DMS153 (cell line): ENCODE results near the gene KNDC1.
"Not testable (repeated sequence)": the region's sequence is repeated elsewhere in the genome, so short reads cannot be mapped to it uniquely, and the experiment has no call there.

Experiments
- DNase-seq: peaks from one replicate; lab custom pipeline; 2025; lab: John Stamatoyannopoulos, UW

KNDC1 gene

DNA sequence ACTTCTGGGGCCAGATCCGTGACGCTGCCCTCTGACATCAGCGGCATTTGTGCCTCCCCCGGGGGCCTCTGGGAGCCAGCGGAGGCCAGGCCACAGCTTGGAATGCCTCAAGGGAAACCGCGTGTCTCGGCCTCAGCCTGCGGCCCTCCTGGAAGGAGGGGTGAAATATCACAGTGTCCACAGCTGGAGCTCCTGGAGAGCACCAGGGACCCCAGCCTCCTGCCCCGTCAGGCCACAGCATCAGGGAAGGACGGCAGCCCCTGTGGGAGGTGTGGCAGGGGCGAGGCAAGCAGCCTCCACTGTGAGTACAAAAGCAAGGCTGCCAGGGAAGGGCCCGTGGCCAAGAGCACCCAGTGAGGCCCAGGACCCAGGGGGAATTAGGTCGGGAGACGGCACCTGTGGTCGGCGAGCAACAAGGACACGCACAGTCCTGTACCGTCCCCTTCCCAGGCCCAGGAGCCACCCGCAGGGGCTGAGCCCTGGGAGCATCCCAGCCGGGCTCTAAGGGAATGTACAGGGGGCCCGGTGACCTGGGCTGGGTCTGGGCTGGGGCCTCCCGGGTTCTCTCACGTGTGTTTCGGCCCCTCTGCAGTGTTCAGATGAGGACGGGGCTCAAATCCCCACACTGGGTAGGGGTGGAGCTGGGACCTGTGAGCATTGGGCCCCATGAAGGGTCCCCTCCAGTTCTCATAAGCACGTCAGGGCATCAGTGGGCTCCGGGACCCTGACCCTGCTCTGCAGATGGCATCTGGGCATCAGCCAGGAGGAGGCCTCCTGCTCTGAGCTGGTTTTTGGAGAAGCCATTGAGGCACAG is 18.7 kb upstream of the KNDC1 start:
- DNase-seq = no peak

DNA sequence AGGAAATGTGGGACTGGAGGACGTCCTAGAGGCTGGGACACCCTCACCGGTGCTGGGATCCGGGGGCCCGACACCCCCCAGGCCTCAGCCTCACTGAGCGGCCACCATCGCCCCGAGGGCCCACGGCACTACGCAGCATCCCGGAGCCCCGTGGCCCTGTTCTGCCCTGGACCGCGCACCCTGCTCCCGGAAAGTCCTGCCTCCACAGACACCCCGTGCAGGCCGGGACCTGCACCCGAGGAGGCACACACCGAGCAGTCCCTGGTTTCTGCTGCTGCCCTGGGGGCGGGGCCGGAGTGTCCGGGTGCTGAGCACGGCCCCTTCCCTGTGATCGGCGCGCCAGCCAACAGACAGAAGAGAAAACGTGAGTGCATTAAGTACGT is 18.1 kb upstream of the KNDC1 start:
- no peak for DNase-seq

DNA sequence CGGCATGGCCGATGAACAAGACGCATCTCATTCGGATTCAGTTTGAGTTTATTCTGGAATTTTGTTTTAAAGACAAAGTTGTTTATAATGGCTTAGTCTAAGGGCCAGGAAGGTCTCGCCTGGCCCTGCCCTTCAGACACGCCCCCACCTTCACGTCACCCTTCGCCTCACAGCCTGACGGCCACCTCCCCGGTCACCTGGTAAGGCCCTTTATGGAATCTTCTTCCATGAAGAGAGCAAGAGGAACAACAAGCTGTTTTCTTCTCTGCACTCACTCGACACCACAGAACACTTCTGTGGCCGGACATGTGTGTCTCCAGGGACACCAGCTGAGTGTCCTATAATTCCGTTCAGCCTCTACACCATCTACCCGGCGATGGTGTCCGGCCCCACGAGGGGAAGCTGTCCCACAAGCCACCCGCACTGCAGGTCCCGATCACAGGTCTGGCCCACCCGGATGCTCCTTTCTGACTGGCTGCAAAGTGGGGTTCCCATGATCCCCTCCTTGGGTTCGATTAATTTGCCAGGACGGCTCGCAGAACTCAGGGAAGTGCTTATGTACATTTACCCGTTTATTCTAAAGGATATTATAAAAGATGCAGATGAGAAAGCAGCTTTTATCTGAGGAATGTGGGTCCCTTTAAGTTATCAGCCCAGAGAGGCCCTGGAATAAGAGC is 17.4 kb upstream of the KNDC1 start:
- no peak for DNase-seq

DNA sequence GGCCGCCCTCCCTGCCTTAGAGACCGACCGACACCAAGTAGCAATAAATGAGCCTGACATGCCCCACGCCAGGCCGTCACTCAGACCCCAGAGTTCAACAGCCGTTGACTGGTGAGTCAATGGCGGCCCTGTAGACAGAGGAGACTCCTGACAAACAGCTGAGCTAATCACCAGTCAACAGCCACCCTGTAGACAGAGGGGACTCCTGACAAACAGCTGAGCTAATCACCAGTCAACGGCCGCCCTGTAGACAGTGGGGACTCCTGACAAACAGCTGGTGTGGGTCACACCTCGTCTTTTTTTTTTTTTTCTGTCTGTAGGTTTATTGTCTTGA is 16.9 kb upstream of the KNDC1 start:
- DNase-seq = no peak

DNA sequence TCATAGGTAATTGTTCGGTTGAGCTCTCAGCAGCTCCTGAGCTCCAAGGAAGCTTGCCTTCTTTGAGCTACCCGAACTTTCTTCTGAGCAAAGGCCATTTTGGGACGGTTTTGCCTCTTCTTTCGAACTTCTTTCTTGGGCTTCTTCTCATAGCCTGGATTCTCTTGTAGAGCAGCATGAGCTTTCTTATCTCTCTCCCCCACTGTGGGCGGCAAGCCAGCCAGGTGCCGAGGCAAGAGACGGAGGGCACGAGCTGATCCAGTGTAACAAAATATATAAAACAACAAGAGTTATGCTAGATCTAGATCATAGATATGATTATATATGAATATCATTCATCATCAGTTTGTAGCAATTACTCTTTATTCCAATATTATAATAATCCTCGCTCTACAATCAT is 16.5 kb upstream of the KNDC1 start:
- no peak for DNase-seq

DNA sequence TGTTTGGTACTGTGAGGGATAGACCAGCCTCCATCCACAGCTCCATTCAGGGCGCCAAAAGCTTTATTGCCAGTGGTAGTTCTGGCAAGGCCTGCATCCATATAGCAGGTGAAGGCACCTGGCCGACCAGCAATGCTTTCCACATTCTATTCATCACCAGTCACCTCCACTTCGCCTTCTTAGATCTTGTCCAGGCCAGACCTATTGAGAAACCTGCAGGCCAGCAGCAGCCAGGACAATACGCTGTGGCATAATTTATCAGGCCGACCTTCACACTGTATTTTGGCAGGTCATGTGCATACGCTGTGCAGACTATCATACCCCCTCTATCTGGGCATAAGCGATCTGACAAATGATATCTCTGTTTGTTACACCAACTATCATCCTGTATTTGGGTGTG is 15.2 kb upstream of the KNDC1 start:
- no peak for DNase-seq

DNA sequence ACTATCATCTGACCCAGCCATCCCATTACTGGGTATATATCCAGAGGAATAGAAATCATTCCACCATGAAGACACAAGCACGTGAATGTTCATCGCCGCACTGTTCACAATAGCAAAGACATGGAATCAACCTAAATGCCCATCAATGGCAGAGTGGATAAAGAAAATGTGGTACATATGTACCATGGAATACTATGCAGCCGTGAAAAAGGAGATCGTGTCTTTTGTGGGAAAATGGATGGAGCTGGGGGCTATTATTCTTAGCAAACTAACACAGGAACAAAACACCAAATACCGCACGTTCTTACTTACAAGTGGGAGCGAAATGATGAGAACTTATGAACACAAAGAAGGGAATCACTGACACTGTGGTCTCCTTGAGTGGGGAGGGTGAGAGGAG is 9.8 kb upstream of the KNDC1 start:
- DNase-seq = no peak

DNA sequence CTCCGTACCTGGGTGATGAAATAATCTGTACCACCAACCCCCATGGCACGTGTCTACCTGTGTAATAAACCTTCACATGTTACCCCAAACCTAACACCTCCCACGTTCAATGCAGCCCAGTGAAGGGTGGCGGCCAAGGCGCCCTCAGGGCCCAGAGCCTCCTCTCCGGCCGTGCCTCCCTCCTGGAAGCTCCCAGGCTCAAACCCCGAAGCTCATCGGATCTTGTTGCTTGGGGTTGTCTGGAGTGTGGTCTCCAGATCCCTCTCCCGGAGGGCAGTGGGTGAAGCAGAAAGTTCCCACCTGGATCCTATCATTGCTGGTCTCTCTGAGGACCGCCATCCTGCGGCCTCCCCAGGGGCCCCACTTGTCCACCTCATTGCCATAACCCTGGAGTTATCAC is 9.4 kb upstream of the KNDC1 start:
- DNase-seq = no peak

DNA sequence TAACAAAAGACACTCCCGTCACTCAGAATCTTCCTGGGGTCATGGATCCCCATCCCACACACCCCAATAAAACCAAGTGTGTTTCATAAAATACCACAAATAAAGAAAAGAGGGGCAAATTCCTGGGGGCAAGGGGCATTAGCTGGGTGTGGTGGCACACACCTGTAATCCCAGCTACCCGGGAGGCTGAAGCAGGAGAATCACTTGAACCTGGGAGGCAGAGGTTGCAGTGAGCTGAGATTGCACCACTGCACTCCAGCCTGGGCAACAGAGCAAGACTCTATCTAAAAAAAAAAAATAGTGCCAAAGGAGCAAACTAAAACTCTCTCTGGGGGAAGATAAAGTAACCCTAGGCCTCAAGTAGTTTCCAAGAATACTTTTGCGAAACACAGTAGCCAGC is 8.9 kb upstream of the KNDC1 start:
- DNase-seq = not testable (repeated sequence)

DNA sequence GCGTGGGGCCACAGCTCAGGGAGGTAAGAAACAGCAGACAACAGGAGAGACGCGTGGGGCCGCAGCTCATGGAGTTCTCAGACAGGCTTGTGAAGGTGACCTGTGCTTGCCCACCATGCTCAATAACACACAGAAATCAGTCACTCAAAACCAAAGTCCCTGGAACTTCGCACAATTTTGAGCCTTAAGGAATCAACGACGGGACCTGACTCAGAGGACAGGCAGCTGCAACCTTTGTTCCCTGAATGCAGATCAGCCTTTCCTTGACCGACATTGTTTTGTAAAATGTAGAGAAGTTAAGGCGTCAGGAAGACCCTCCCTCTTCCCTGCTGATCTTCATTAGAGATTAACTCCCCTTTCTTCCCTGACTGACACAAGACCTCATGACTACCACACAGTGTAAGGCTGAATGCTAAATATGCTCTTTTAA is 8.5 kb upstream of the KNDC1 start:
- DNase-seq = no peak

DNA sequence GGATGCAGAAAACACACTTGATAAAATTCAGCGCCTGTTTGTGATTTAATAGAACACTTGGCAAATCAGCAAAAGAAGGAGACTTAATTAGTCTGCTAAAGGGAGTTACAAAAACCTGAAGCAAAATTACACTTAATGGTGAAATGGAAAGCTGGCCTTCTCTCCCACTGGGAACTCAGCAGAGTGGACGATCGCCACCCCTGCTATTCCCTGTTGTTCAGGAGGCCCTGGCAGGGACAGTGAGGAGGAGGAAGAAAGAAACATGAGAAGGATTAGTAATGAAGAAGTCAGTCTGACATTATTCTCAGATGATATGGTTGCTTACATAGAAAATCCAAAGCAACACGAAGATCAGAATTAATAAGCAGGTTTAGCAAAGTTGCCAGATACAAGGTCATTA is 5.6 kb upstream of the KNDC1 start:
- no peak for DNase-seq

DNA sequence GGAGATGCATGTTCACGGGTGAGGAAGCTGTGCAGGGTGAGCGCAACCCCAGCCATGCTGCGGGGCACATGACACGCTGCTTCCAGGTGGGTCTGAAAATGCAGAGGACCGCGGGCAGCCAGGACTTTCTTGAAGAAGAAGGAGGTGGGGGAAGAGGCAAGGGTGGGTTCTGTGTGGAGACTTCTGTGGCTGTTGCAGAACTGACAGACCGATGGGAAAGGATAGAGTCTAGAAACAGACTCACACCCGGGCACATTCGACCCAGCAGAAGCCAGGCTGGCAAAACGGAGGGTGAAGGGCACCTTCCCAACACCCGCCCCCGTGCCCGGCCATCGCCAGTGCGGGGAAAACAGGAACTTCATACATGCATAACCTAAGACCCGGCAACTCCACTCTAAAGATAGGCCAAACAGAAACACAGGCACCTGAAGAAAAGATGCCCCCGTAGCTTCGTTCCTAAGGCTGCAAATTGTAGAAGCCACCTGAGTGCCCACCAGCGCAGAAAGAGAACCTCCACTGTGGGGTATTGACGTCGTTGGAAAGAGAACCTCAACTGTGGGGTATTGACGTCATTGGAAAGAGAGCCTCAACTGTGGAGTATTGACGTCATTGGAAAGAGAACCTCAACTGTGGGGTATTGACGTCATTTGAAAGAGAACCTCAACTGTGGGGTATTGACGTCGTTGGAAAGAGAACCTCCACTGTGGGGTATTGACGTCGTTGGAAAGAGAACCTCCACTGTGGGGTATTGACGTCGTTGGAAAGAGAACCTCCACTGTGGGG is 4.8 kb upstream of the KNDC1 start:
- DNase-seq = no peak

DNA sequence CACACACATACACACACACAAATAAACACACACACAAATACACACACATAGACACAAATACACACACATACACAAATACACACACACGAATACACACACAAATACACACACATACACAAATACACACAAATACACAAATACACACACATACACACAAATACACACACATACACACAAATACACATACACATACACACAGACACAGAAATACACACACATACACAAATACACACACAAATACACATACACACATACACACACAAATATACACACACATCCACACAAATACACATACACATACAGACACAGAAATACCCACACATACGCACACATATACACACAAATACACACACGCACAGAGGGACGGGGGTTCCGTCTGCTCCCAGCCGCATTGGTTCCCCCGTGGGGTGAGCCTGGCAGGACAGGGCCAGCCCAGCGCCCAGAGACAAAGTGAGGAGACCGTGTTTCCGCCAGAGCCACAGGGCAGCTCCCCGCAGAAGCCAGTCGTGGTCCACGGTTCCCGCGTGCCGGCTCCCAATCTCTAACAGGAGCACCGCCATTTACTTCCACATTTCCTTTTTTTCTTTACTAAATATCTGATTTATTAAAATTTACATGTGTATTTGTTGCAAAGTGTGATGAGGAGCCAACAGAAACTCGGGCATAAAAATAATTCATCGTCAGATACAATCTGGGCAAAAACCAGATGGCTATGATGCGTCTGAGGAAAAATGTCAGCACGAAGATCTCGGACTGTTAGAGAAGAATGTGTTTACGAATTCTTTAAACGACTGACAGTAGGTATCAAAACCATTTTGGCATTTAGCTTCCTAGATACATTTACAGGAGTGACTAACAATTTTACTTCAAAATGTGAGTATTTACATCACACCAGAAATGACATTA is 3.1 kb upstream of the KNDC1 start:
- DNase-seq = no peak

DNA sequence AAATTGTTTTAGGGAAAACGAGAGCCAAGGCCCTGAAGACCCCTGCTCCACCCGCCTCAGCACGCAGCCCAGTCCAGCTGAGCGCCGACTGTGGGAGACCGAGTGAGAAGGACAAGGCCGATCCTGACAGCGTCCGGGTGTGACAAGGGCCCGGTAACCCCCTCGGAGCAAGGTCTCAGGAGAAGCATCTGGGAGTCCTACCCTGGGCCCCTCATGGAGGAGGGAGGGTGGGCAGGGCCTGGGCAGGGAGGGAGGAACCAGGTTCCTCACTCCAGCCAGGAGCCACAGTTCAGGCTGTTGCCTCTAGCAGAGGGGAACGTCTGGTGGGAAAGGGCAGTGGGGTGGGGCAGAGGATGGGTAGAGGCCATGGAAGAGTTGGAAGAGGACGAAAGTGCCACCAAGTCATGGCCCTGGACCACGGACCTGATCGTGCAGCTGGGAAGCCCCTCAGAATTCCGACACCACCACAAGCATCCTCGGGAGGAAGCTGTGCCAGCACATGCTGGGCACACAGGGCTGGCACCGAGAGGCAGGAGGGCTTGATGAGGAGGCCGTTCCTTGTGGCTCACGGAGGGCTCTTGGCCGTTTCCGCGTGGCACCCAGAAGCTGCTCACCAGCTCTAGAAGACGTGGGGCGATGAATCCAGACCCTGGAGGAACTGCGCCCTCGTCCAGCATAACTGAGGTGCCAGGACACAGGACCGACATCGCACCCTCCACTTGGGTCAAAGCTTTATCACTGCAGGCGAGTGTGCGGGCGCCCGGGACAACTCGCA is 2.2 kb upstream of the KNDC1 start:
- DNase-seq = no peak

DNA sequence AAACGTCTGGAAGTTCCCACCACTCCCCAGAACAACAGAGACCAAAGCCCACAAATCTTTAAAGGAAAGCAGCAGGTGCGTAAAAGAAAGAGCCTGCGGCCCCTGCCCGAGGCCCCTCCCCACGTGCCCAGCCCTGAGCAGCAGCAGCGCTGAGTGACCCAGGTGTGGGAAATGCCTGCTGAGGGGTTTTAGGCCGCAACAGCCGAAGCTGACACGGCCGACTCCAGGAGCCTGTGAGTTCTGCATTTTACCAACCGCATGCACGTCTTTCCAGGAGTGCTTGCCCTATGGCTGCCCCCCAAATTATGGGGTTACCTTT is 1.6 kb upstream of the KNDC1 start:
- DNase-seq = no peak

DNA sequence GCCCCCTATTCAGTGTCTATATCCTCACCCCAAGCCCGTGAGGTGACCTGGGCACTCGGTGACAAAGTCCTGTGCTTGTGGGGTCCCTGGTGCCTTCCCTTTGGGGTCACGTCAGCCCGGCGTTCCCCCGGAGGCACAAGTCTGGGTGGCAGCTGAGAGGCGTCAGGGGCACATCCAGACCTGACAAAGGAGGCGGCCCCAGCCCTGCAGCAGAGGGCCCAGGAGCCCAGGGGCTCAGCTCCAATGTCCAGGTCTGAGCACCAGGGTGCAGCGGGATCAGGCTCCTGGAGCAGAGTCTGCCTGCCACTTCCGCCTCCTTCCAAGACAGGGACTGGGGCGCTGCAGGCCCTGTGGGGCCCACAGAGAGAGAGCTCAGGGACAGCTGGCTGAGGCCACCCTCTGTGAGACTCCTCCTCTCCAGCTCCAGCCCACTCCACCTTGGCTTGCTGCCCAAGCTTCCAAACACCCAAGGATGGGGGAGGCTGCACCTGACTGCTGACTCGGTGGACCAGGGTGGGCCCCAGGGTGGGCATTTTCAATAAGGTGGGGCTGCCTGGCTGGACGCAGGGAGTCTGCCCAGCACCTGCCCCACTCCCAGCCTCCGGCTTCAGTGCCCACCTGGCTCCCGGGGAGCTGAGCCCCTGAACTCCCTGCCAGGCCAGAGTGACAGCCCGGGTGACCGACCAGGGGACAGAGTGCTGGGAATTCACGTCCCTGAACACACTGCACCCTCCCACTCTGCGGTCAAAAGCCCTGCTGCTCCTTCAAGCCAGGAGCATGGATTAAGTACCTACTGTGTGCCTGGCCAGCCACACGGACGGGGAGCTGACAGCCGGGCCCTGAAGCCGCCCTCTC is 1.0 kb upstream of the KNDC1 start:
- peak; percentile 33 for DNase-seq

DNA sequence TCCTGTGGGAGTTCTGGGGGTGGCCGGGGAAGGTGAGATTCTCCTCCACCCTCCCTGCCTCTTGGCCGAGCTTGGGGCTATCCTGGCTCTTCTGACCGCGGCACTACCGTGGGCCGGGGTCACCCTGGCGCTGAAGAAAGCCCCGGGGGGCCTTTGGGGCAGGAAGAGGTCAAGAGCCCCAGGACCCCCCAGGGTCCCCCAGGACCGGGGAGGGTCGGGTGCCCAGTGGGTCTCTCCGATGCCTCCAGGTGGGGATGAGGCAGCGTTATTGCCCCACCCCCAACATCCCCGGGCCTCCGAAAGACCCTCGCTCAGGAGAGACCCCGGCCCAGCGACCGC is 439 bp upstream of the KNDC1 start:
- no peak for DNase-seq

DNA sequence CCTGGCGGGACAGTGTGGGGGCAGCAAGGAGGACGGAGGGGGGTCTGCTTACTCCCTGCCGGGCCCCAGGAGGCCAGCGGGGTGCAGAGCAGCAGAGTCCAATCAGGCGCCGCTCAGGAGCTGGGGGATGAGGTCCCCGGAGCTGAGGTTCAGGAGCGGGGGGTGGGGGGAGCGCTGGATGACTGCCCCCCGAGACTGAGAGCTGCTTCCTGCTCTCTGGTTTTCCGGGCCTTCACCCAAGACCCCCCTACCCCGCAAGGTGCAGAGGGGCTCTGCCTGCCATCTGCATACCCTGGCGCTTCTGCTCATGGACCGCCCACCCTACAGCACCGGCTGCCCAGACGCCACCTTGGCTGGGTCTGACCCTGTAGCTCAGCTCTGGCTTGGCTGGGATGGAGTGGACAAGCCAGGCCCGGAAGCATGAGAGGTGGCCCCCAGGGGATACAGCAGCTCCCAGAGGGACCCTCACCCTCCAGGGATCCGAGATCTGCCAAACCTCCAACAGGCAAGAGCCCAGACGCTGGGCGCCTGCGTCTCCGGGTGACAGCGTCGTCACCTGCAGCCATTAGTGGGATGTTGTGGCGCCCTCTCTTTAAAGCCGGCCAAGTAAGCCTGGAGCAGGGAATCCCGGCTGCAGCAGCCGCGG is 930 bp downstream of the KNDC1 start:
- DNase-seq = no peak

DNA sequence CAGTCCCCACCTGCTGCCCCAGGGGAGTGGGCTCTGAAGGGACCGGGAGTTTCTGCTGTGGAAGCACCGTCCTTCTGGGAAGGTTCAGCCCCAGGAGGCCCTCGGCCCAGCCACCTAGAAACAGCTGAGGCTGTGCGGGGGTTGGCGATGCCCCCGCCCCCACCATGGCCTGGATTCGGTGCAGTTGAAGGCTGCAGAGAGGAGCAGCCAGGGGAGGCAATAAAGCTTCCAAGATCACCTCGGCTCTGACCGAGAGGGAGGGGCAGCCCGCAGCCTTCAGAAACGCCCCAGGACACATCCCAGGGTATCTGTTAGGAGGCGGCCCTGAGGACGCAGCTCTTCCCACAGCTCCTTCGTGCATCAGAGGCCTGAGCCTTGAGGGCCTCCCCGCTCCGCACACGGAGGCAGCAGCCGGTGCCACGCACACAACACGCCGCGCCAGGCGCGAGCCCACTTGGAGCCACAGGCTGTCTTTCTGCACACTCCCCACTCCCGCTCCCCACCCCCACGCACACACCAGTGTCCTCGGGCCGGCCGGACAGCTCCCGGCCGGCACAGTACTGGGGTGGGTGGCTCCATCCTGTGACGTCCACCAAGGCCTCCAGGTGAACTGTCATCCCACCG is 1.6 kb downstream of the KNDC1 start:
- no peak for DNase-seq
